ENCODE measurements around the gene CDH8. TPM values are rescaled to one million over a fixed set of nuclear protein-coding genes. Genes with fewer than 3 reads are reported as not detected.
"Not testable (repeated sequence)": the region's sequence is repeated elsewhere in the genome, so short reads cannot be mapped to it uniquely, and the experiment has no call there.

The CDH8 gene
- total RNA-seq, 1 donor from 2014 or later = 0.69 TPM

GRCh38 chr16:61792194-61792909 is 243.9 kb downstream of the CDH8 start:
- intact Hi-C loops (cut with micrococcal nuclease) = no loop called here
- ChIA-PET CTCF (interaction anchor here (0.7 kb wide), 1 partner anchor 21 kb away, joined by 3 read pairs; no protein-coding TSS in a partner anchor), POLR2A (no interaction called here)

GRCh38 chr16:61791464-61791863 is 244.8 kb downstream of the CDH8 start:
- Mint-ChIP-seq H3K4me1 (no peaks in the 10 kb centered on the region), H3K9me3 (peaks cover 3% of the 10 kb centered on the region), H3K27me3 (no peaks in the 10 kb centered on the region), H3K4me3 (no peak overlapping the region), H3K36me3 (ENCODE audit: low read depth) (no peaks in the 10 kb centered on the region), H3K27ac (no peak overlapping the region)
- ChIA-PET POLR2A (no interaction called here), CTCF (interaction anchor here (0.7 kb wide), 1 partner anchor 20 kb away, joined by 3 read pairs; no protein-coding TSS in a partner anchor)
- no peak for TF ChIP-seq CTCF (IDR thresholded peaks at IDR 0.05)
- DNase-seq = no peak
- intact Hi-C loops (cut with micrococcal nuclease) = no loop called here
- no peak for ATAC-seq (ENCODE audit: low read depth)

More at GRCh38 chr16:61792194-61792909, 243.9 kb downstream of the CDH8 start:
- Mint-ChIP-seq H3K4me3 (no peak overlapping the region), H3K9me3 (peaks cover 4% of the 10 kb centered on the region), H3K4me1 (no peaks in the 10 kb centered on the region), H3K27me3 (no peaks in the 10 kb centered on the region), H3K36me3 (ENCODE audit: low read depth) (no peaks in the 10 kb centered on the region), H3K27ac (no peak overlapping the region)
- ATAC-seq (ENCODE audit: low read depth) = no peak
- TF ChIP-seq CTCF (IDR thresholded peaks at IDR 0.05) = no peak
- no peak for DNase-seq

GRCh38 chr16:61781855-61782254 is 254.4 kb downstream of the CDH8 start:
- CTCF ChIA-PET; H3K36me3 Mint-ChIP-seq (ENCODE audit: low read depth): not testable (repeated sequence)

GRCh38 chr16:61780161-61780560 is 256.1 kb downstream of the CDH8 start:
- no peak for ATAC-seq (ENCODE audit: low read depth)
- H3K27me3 Mint-ChIP-seq = no peaks in the 10 kb centered on the region
- H3K27ac Mint-ChIP-seq = no peak overlapping the region
- H3K9me3 Mint-ChIP-seq = no peaks in the 10 kb centered on the region
- intact Hi-C loops (cut with micrococcal nuclease) = no loop called here
- CTCF ChIA-PET = no interaction called here
- no peaks in the 10 kb centered on the region for H3K4me1 Mint-ChIP-seq
- H3K4me3 Mint-ChIP-seq = no peak overlapping the region
- no peak for TF ChIP-seq CTCF (IDR thresholded peaks at IDR 0.05)
- POLR2A ChIA-PET = no interaction called here
- no peak for DNase-seq
- H3K36me3 Mint-ChIP-seq (ENCODE audit: low read depth) = no peaks in the 10 kb centered on the region

More at GRCh38 chr16:61781855-61782254, 254.4 kb downstream of the CDH8 start:
- H3K27me3 Mint-ChIP-seq; H3K4me1 Mint-ChIP-seq; DNase-seq; ATAC-seq (ENCODE audit: low read depth); POLR2A ChIA-PET; H3K27ac Mint-ChIP-seq; H3K9me3 Mint-ChIP-seq; intact Hi-C loops (cut with micrococcal nuclease); H3K4me3 Mint-ChIP-seq: not testable (repeated sequence)

- H3K9me3 Mint-ChIP-seq = peaks cover 3% of the 10 kb centered on the region
- no peak overlapping the region for H3K27ac Mint-ChIP-seq
- H3K27me3 Mint-ChIP-seq = no peaks in the 10 kb centered on the region
- ATAC-seq (ENCODE audit: low read depth) (no peak), DNase-seq (no peak)
- H3K4me1 Mint-ChIP-seq = no peaks in the 10 kb centered on the region
- intact Hi-C loops (cut with micrococcal nuclease) = no loop called here
- POLR2A ChIA-PET = no interaction called here
- no peak for TF ChIP-seq CTCF (IDR thresholded peaks at IDR 0.05)
- no peaks in the 10 kb centered on the region for H3K36me3 Mint-ChIP-seq (ENCODE audit: low read depth)
- CTCF ChIA-PET = no interaction called here
- H3K4me3 Mint-ChIP-seq = no peak overlapping the region
These were observed 265.9 kb downstream of the CDH8 start for GRCh38 chr16:61770301-61770700.
